Measurements from ENCODE around the gene RP2.

The RP2 gene

DNA sequence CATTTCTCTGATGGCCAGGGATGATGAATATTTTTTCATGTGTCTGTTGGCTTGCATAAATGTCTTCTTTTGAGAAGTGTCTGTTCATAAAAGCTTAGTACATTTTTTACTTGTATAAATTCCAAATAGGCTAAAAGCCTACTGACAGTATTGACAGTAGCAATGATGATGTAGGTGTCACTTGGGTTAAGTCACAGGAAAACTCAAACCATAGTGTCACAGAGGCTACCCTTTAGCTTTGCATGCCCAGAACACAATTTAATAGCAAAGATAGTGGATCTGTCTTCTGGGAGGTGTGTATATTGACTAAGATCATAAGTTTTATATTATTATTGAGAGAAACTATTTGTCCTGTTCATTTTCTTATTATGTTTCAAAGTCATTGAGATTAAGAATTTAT lies 8.1 kb downstream of the RP2 start:
- DNase-seq: no peak

DNA sequence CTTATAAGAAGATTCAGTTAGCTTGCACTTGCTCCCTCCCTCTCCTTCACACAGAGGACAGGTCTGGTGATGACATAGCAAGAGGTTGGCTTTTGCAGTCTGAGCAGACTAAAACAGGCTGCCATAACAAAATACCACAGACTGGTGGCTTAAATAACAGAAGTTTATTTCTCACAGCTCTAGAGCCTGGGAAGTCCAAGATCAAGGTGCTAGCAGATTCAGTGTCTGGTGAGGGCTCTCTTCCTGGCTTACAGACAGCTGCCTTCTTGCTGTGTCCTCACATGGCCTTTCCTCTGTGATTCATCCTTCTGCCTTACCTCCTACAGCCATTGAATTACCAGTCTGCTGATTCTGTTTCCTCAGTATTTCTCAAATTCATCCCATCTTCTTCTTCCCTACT lies 13.1 kb downstream of the RP2 start:
- no peak for DNase-seq

DNA sequence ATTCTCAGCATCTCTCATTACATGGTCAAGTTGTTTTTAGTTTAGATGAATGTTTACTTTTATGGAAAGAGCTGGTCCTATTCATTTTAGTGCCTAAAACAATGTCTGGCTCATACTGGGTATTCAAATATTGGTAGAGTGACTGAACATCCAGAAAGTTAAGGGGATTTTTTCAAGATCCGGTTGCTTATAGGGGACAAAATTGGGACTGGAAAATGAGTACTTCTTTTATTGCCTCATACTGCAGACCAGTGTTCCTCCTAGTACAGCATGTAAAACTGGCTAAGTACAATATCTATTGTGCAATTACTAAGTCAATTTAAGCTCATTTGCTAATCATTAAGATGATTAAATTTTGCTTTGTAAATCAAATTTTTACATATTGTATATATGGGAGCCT lies 13.9 kb downstream of the RP2 start:
- DNase-seq: no peak

DNA sequence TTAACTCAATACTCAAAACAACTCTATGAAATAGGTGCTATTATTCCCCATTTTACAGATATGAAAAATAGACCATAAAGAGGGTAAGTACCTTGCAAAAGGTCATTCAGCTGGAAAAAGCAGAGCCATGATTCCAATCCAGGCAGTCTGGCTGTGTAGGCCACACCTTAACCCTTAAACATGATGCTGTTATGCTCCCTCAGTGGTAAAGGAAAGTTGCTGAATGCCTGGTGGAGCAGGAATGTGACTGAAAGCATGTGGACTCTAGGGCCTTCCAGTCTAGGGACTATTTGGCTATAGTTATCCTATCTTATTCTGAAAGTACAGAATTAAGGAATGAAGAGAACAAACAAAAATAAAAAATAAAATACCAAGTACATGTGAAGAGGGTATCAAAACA lies 19.6 kb downstream of the RP2 start:
- no peak for DNase-seq

DNA sequence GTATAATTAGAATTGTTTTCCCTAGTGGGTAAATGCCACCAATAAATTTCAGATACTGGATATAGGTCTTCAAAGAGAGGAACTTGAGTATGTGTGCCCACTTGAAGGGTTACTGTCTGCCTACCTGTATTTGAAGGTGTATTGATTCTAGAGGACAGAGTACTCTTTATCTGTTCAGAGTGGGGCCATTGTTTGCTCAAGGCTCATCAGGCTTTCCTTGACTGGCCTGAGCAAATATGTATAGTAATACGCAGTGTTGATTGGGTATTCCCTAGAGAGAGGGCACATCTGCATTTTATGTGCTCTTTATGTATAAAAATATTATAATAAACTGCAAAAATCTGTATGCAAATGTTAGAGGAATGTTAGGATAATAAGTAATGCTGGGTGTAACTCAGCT lies 23.7 kb downstream of the RP2 start:
- no peak for DNase-seq

DNA sequence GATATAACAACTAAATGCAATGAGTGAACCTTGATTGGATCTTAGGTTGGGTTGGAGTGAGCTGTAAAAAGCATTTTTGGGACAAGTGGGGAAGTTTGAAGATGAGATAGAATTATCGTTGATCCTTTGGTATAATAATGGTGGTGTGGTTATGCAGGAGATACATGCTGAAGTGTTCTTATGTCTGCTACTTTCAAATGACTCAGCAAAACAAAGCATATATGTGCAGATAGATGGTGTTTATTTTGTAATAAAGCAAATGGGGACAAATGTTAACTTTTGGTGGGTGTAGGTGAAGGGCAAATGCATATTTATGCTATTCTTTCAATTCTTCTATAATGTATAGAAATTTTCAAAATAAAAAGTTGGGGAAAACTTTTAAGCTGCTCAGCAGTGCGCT lies 26.2 kb downstream of the RP2 start:
- DNase-seq: no peak

DNA sequence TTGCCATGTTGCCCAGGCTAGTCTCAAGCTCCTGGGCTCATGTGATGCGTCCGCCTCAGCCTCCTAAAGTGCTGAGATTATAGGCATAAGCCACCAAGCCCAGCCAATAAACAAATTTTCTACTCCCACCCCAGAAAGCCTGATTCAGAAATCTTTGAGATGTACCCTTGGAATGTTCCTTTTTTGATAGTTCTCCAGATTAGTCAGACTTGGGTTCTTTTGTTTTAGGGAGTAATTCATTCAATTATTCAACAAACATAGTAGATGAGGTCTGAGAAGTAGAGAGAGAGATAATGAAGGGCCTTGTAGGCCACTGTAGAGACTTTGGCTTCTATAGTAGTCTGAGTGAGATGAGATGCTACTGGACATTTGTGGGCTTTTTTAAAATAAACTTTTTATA lies 27.8 kb downstream of the RP2 start:
- no peak for DNase-seq

DNA sequence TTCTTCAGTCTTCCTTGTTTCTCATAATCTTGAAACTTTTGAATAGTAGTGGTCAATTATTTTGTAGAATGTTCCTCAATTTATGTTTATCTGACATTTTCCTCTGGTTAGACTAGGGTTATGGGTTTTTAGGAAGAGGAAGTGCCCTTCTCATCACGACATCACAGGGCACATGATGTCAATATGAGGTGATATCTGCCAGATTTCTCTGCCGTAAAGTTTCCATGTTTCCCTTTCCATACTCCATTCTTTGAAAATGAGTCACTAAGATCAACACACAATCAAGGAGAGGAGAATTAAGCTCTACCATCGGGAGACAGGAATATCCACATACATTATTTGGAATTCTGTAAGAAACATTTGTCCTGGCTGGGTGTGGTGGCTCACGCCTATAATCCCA lies 28.4 kb downstream of the RP2 start:
- DNase-seq: no peak

DNA sequence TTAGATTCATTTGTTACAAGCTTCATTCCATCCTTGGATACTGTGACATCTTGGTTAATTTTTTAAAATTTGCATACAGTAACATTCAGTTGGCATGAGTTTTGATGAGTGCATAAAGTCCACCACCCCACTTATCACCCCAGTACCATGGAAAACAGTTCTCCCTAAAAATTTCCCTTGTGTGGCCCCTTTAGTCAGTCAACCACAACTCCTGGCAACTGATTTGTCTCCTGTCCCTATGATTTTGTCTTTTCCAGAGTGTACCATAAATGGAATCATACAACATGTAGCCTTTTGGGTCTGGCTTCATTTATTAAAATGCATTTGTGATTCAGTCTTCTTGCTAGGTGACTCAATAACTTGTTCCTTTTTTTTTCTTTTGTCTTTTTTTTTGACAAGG lies 29.9 kb downstream of the RP2 start:
- DNase-seq: no peak

DNA sequence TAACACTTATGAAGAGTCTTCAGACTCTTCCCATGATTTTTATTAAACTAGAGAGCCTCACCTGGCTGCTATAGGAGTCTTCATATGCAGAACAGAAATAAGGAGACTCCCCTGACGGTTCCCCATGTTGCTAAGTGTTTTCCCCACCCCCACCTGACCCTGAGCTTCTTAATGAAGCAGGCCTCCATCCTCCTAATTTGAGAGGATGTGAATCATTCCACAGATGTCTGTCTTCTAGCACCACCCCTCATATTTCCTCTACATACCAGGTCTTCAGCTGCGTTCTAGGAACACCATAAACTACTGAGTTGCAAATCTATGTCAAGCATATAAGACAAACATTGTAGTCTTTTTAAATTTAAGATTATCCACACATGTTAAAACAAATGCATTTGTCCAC lies 36.9 kb downstream of the RP2 start:
- DNase-seq: no peak

DNA sequence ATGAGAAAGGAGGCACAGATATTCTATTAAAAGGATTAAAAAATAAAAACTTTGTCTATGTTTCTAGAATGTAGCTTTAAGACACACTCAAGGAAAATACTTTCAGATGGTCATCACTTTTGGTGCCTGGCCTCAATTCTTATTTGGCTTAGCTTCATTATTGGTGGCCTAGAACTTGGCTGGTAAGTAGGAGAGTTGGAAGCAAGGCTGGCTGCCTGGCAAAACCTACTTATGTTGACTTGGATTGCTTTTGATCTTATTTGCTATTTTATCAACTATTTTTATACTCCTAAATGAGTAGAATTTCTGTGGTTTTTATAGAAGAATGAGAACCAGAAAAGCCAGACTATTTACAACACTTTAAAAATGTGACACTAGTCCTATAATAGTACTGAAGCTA lies 40.1 kb downstream of the RP2 start:
- DNase-seq: no peak

DNA sequence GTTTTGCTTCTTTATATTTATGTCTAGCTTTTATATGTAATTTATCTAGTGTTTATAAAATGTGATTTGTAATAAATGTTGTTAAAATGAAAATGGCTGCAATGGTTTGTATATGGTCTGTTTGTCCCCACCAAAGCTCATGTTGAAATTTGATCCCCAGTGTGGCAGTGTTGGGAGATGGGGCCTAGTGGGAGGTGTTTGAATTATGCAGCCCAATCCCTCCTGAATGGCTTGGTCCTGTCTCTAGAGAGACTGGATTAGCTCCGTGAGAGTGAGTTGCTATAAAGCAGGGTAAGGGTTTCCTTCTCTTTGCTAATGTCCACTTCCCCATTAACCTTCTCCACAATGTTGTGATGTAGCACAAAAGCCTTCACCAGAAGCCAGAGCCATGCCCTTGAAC lies 45.4 kb downstream of the RP2 start:
- no peak for DNase-seq

DNA sequence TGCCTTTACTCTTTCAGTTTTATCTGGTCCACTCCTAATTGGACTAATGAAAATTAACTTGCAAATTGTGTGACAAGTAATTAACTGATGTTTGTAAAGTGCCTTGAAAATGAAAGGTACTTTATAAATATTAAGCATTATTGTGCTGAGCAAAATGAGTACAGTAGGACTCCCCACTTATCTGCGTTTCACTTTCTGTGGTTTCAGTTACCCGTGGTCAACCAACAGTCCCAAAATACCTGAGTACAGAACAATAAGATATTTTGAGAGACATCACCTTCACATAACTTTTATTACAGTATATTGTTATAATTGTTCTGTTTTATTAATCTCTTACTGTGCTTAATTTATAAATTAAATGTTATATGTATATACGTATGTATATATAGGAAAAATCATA lies 48.0 kb downstream of the RP2 start:
- no peak for DNase-seq

DNA sequence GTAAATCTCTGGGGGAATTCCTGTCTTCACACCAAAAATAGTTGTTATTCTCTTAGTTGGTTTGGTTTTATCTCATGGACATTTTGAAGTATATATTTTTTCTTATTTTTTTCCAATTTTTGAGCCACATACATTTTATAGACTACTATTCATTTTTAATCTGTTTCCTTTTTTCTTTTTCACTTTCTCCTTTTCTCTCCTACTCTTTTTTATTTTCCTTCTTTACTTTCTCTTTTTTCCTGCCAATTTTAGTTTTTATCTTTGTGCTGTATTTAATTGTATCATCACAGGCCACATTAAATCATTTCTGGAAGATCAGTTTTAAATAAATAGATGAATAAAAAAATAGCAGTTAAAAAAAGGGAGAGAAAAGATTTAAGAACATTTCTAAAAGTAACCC lies 61.4 kb downstream of the RP2 start:
- no peak for DNase-seq

DNA sequence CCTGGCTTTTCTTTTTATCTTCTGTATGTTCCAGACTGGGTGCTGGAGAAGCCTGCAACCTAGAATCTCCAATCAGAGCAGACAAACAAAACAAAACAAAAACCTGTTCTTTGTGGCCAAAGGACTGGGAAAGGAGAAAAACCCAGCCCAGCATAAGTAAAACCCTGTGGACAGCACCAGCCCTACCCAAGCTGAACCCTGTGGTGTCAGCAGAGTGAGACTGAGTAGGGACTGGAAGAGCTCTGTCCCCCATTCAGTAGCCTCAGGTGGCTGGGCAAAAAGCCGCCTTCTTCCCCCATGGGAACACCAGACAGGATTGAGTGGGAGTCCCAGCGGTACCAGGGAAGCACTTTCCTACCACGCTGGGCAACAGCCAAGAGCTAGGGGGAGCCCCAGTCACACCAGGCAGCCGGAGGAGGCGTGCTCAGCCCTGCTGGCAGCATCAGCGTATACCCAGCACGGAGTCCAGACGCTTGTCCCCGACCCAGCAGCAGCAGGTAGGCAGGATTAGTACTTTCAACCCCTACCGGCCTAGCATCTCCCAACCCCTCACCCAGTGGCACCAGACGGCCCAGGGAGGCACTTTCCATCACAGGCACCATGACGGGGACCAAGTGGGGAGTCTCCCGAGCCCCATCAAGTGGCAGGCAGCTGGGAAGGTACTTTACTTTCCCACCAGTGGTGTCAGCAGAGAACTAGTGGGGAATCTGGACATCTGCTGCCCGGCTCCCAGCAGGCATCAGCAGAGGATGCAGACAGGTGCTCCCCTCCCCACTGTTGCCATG lies 66.8 kb downstream of the RP2 start:
- peak; percentile 70 for DNase-seq

DNA sequence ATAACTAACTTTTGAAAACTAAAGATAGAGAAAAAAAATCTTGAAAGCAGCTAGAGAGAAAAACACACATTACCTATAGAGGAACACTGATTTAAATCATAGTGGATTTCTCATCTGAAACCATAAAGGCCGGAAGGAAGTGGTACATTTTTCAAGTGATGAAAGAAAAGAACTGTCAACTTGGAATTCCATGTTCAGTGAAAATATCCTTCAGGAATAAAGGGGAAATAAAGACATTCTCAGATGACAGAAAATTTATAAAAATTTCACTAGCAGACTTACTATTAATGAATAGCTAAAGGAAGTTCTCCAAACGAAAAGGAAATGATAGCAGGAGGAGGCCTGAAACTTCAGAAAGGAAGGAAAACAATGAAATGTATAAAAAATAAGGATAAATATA lies 67.8 kb downstream of the RP2 start:
- no peak for DNase-seq

DNA sequence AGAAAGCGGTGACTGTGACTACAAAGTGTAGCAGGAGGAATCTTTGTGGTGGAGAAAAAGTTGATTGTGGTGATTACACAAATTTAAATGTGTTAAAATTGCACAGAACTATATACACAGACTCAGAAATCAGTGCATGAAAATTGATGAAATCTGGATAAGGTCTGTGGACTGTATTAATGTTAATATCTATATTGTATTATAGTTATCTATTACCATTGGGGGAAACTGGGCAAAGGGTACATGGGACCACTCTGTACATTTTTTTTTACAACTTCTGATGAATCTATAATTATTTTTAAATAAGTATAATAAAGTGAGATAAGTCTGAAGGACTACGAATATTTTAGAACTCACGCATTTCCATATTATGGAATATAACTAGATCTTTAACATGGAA lies 73.6 kb downstream of the RP2 start:
- no peak for DNase-seq

DNA sequence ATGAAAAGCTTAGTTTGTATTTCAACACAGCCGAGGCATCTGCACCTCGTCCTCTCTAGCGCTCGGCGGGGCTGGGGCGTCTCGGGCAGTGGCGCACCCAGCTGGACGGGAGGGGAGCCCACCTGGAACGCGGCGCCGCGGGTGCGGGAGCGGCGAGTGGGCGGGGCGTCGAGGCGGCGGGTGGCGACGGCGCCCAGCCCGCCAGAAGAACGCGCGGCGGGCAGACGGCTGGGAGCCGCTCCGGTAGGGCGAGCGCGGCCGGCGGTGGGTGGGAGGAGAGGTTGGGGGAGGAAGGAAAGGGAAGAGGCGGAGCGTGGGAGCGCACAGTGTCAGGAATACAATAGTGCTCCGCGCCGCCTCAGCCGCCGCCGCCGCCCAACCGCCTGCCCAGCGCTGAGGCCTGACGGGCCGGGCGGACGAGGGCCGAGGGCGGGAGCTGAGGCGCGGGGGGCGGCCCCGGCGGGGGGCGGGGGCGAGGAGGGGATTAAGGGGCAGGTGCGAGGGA lies 75.3 kb downstream of the RP2 start, which contains the start of gene JADE3:
JADE3 (plus strand) TSS at position 324 of the 505 bp plus-strand sequence. CDS start 72,474 bp downstream, outside the sequence.
- DNase-seq: peak; percentile 67

DNA sequence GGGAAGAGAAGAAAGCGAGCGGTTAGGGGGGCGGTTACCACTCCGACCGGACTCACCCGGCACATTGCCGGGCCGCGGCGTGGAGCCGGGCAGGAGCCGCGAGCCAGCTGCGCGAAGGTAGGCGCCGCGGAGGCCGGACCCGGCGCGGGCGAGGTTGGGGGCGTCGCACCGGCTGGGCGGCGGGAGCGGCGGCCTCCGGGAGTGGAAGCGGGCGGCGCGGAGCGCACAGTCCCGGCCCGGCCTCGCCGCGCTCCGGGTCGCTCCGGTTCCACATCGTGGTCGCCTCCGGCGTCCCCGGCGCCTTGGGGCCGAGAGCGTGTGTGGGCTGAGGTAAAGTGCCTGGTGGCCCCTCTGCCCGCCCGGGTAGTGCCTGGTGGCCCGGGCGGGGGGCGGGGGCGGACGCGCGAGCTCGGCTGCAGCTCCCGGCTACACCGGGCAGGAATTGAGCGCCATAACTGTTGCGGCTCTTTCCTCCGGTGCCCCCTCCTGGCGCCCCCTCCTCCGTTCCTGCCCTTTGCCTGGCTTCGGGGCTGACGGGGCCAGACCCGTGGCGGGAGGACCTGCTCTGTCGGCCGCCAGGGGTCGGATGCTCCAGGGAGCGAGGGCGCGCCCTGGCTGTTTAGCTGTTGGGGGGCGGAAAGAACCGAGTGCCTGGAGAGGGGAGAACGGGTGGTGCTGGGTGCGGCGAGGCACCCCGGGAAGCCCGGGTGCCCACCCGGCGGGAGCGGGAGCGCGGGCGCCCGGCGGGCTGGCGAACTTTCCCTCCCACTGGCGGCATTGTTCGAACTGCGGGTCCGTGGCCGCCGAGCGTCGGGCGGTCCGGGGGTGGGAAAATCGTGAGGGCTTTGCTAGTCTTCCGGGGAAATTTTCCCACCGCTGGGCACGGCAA lies 76.0 kb downstream of the RP2 start:
- peak; percentile 45 for DNase-seq

DNA sequence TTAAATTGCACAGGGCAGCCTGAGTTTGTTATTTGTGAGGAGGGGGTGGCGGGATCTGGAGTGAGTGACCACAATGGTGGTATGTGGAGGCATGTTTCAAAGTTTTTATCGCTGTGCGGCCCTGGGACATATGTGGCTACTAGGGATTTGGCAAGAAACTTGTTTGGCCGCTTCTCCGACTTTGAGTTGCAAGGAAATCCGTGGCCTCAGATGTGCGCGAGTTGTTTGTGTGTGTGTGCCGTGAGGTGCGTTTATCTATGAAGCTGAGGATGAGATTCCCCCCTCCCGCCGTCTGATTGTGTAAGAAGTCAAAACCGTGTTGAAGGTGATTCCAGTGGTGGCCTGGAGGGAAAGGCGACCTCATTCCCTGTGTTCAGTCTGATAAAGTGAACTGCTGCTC lies 76.8 kb downstream of the RP2 start:
- peak; percentile 14 for DNase-seq

DNA sequence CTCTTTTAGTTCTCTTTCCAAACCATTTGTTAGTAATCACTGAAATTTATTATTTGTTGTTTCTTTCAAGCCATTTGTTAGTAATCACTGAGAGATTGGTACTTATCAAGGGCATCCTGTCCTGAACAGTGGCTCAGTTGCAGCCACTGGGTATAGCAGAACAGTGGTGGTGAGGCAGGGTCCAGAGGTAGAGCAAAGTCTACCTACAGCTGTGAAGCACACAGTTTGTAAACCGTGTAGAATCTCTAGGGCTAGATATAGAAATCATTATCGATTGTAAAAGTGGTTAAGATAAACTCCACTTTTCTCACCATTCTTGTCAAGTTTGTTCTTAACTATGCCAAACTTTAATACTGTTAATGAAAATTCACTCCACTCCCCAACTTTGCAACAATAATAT lies 79.4 kb downstream of the RP2 start:
- no peak for DNase-seq

DNA sequence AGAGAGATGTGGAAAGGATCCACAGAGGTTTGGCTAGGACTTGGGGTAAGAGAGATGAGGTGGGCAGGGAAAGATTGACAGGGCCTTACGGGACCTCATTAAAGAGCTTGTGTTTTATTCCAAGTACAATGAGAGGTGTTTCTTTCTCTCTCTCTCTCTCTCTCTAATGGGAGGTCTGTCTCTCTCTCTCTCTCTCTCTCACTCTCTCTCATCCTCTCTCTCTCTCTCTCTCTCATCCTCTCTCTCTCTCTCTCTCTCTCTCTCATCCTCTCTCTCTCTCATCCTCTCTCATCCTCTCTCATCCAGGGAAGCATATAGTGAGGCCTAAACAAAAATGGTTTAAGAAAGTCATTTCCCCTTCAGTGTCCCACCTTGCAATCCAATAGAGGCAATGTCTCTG lies 80.8 kb downstream of the RP2 start:
- no peak for DNase-seq

DNA sequence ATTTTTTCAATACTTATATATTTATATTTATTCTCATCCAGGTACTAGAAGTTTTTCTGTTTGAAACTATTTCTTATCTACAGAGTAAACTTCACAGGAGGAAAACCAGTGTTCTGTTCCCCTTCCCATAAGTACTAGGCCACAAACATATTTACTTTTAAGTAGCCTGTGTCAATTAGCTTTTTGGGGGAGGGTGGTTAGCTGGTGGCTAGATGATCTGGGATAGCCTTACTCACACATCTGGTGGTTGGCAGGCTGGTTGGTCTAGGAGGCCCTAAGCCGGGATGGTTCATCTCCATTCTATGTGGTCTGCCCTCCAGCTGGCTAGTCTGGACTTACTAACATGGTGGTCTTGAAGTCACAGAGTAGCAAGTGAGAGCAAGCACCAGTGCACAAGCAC lies 81.6 kb downstream of the RP2 start:
- no peak for DNase-seq

DNA sequence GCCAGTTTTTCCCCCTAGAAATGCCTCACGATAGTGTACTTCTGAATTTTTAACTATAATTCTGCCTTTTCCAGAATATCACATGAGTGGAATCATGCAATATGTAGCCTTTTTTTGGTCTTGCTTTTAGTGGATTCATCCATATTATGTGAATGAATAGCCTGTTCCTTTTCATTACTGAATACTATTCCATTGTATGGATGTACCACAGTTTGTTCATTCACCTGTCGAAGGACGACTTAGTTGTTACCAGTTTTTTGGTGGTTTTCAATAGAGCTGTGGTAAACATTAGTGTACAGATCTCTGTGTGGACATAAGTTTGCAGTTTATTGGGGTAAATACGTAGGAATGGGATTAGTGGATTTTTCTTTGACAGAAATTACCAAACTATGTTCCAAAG lies 83.4 kb downstream of the RP2 start:
- no peak for DNase-seq

All from hematopoietic multipotent progenitor cell treated with erythropoietin and hydrocortisone succinate and interleukin-3 and kit ligand, for 8 days (in vitro differentiated cells).